ENCODE measurements around the gene CDYL2. TPM values are rescaled to one million over a fixed set of nuclear protein-coding genes. Genes with fewer than 3 reads are reported as not detected.

CDYL2 gene
- total RNA-seq, 2 donors from 2014 or later, result 35.9 to 44.3 TPM

- peaks cover 8 to 15% of the 10 kb centered on the region in 2 donors for H3K36me3 Mint-ChIP-seq (ENCODE audit: insufficient read depth in 2 of 2)
- H3K9me3 Mint-ChIP-seq, result peaks cover 8% of the 10 kb centered on the region in 2 donors
- no peak overlapping the region for H3K4me3 Mint-ChIP-seq
Measured at GRCh38 chr16:80601182-80601581, 203.2 kb downstream of the CDYL2 start.

GRCh38 chr16:80599466-80599865 is 204.9 kb downstream of the CDYL2 start:
- H3K4me3 Mint-ChIP-seq, result no peak overlapping the region
- DNase-seq, result no peak
- peaks cover 11 to 14% of the 10 kb centered on the region in 2 donors for H3K9me3 Mint-ChIP-seq
- H3K36me3 Mint-ChIP-seq (ENCODE audit: insufficient read depth in 2 of 2), result peaks cover 11 to 15% of the 10 kb centered on the region in 2 donors
- no peak for ATAC-seq (replicated peaks in 1 of 2)
- H3K27ac Mint-ChIP-seq, result no peak overlapping the region
- H3K4me1 Mint-ChIP-seq (ENCODE audit: low read depth), result peaks cover 10% of the 10 kb centered on the region
- peaks cover 16% of the 10 kb centered on the region for H3K27me3 Mint-ChIP-seq (ENCODE audit: low read depth)

More at GRCh38 chr16:80601182-80601581, 203.2 kb downstream of the CDYL2 start:
- Mint-ChIP-seq H3K27me3 (ENCODE audit: low read depth) (peaks cover 6% of the 10 kb centered on the region), H3K4me1 (ENCODE audit: low read depth) (peaks cover 14% of the 10 kb centered on the region), H3K27ac (no peak overlapping the region)
- no peak for DNase-seq
- no peak for ATAC-seq (replicated peaks in 1 of 2)

- H3K27ac Mint-ChIP-seq, result no peak overlapping the region
- H3K4me1 Mint-ChIP-seq (ENCODE audit: low read depth), result peaks cover 15% of the 10 kb centered on the region
- H3K9me3 Mint-ChIP-seq, result peaks cover 11 to 18% of the 10 kb centered on the region in 2 donors
- no peak for ATAC-seq (replicated peaks in 1 of 2)
- peaks cover 27% of the 10 kb centered on the region for H3K27me3 Mint-ChIP-seq (ENCODE audit: low read depth)
- H3K36me3 Mint-ChIP-seq (ENCODE audit: insufficient read depth in 2 of 2), result peaks cover 15 to 16% of the 10 kb centered on the region in 2 donors
- no peak overlapping the region for H3K4me3 Mint-ChIP-seq
- DNase-seq, result no peak
Measured at GRCh38 chr16:80596507-80597207, 207.7 kb downstream of the CDYL2 start.

GRCh38 chr16:80594756-80595155 is 209.6 kb downstream of the CDYL2 start:
- H3K27ac Mint-ChIP-seq, result no peak overlapping the region
- H3K4me1 Mint-ChIP-seq (ENCODE audit: low read depth), result peaks cover 24% of the 10 kb centered on the region
- ATAC-seq (replicated peaks in 1 of 2) (no peak), DNase-seq (no peak)
- peaks cover 30% of the 10 kb centered on the region for H3K27me3 Mint-ChIP-seq (ENCODE audit: low read depth)
- peaks cover 11 to 18% of the 10 kb centered on the region in 2 donors for H3K9me3 Mint-ChIP-seq
- H3K4me3 Mint-ChIP-seq, result no peak overlapping the region
- H3K36me3 Mint-ChIP-seq (ENCODE audit: insufficient read depth in 2 of 2), result peaks cover 16 to 18% of the 10 kb centered on the region in 2 donors

- H3K9me3 Mint-ChIP-seq, result peaks cover 11 to 18% of the 10 kb centered on the region in 2 donors
- peaks cover 24% of the 10 kb centered on the region for H3K4me1 Mint-ChIP-seq (ENCODE audit: low read depth)
- H3K27me3 Mint-ChIP-seq (ENCODE audit: low read depth), result peaks cover 41% of the 10 kb centered on the region
- no peak overlapping the region for H3K27ac Mint-ChIP-seq
- peaks cover 16 to 18% of the 10 kb centered on the region in 2 donors for H3K36me3 Mint-ChIP-seq (ENCODE audit: insufficient read depth in 2 of 2)
- ATAC-seq (replicated peaks in 1 of 2), result no peak
- H3K4me3 Mint-ChIP-seq, result no peak overlapping the region
- DNase-seq, result no peak
Measured at GRCh38 chr16:80592273-80592672, 212.1 kb downstream of the CDYL2 start.

- Mint-ChIP-seq H3K4me1 (ENCODE audit: low read depth) (peaks cover 26% of the 10 kb centered on the region), H3K4me3 (peak overlapping the region; percentile 25 to 58), H3K36me3 (ENCODE audit: insufficient read depth in 2 of 2) (peaks cover 11 to 13% of the 10 kb centered on the region in 2 donors), H3K27me3 (ENCODE audit: low read depth) (peaks cover 36% of the 10 kb centered on the region), H3K27ac (peak overlapping the region; percentile 5), H3K9me3 (peaks cover 4 to 11% of the 10 kb centered on the region in 2 donors)
- DNase-seq, result peak; percentile 25 to 34
- ATAC-seq (replicated peaks in 1 of 2), result peak; percentile 89 to 90
Measured at GRCh38 chr16:80591071-80591915, 213.1 kb downstream of the CDYL2 start.

GRCh38 chr16:80587071-80587470 is 217.3 kb downstream of the CDYL2 start:
- DNase-seq (no peak), ATAC-seq (replicated peaks in 1 of 2) (no peak)
- H3K27ac Mint-ChIP-seq, result no peak overlapping the region
- peaks cover 3% of the 10 kb centered on the region in 2 donors for H3K36me3 Mint-ChIP-seq (ENCODE audit: insufficient read depth in 2 of 2)
- H3K9me3 Mint-ChIP-seq, result peaks cover 0 to 2% of the 10 kb centered on the region in 2 donors
- H3K27me3 Mint-ChIP-seq (ENCODE audit: low read depth), result peaks cover 17% of the 10 kb centered on the region
- no peak overlapping the region for H3K4me3 Mint-ChIP-seq
- H3K4me1 Mint-ChIP-seq (ENCODE audit: low read depth), result peaks cover 56% of the 10 kb centered on the region

- ATAC-seq (replicated peaks in 1 of 2) (no peak), DNase-seq (no peak)
- Mint-ChIP-seq H3K4me1 (ENCODE audit: low read depth) (peaks cover 55% of the 10 kb centered on the region), H3K36me3 (ENCODE audit: insufficient read depth in 2 of 2) (peaks cover 3% of the 10 kb centered on the region in 2 donors), H3K27me3 (ENCODE audit: low read depth) (peaks cover 15% of the 10 kb centered on the region), H3K4me3 (no peak overlapping the region), H3K27ac (no peak overlapping the region), H3K9me3 (peaks cover 0 to 2% of the 10 kb centered on the region in 2 donors)
Measured at GRCh38 chr16:80586476-80586875, 217.9 kb downstream of the CDYL2 start.

GRCh38 chr16:80585764-80586163 is 218.6 kb downstream of the CDYL2 start:
- Mint-ChIP-seq H3K27me3 (ENCODE audit: low read depth) (peaks cover 22% of the 10 kb centered on the region), H3K4me1 (ENCODE audit: low read depth) (peaks cover 55% of the 10 kb centered on the region), H3K36me3 (ENCODE audit: insufficient read depth in 2 of 2) (peaks cover 5% of the 10 kb centered on the region in 2 donors), H3K4me3 (peak overlapping the region in 1 of 2 donors; percentile 13), H3K9me3 (peaks cover 2 to 8% of the 10 kb centered on the region in 2 donors), H3K27ac (no peak overlapping the region)
- DNase-seq, result no peak
- ATAC-seq (replicated peaks in 1 of 2), result peak; percentile 36 to 59

GRCh38 chr16:80583466-80583865 is 220.9 kb downstream of the CDYL2 start:
- Mint-ChIP-seq H3K36me3 (ENCODE audit: insufficient read depth in 2 of 2) (peaks cover 4 to 6% of the 10 kb centered on the region in 2 donors), H3K4me1 (ENCODE audit: low read depth) (peaks cover 71% of the 10 kb centered on the region), H3K9me3 (peaks cover 4 to 10% of the 10 kb centered on the region in 2 donors), H3K27me3 (ENCODE audit: low read depth) (peaks cover 10% of the 10 kb centered on the region), H3K4me3 (peak overlapping the region; percentile 56 to 57), H3K27ac (peak overlapping the region; percentile 62)
- DNase-seq (peak; percentile 73 to 76), ATAC-seq (replicated peaks in 1 of 2) (peak; percentile 26 to 40)

GRCh38 chr16:80580109-80580832 is 224.1 kb downstream of the CDYL2 start:
- Mint-ChIP-seq H3K4me1 (ENCODE audit: low read depth) (peaks cover 64% of the 10 kb centered on the region), H3K4me3 (peak overlapping the region; percentile 74 to 77), H3K27ac (peak overlapping the region; percentile 61), H3K27me3 (ENCODE audit: low read depth) (peaks cover 10% of the 10 kb centered on the region), H3K9me3 (peaks cover 4 to 10% of the 10 kb centered on the region in 2 donors), H3K36me3 (ENCODE audit: insufficient read depth in 2 of 2) (peaks cover 4% of the 10 kb centered on the region in 2 donors)
- DNase-seq (peak; percentile 84 to 88), ATAC-seq (replicated peaks in 1 of 2) (peak; percentile 81 to 84)

- no peak overlapping the region for H3K27ac Mint-ChIP-seq
- peaks cover 4% of the 10 kb centered on the region in 2 donors for H3K36me3 Mint-ChIP-seq (ENCODE audit: insufficient read depth in 2 of 2)
- peaks cover 40% of the 10 kb centered on the region for H3K4me1 Mint-ChIP-seq (ENCODE audit: low read depth)
- H3K27me3 Mint-ChIP-seq (ENCODE audit: low read depth), result peaks cover 10% of the 10 kb centered on the region
- H3K9me3 Mint-ChIP-seq, result peaks cover 4 to 8% of the 10 kb centered on the region in 2 donors
- H3K4me3 Mint-ChIP-seq, result no peak overlapping the region
- no peak for ATAC-seq (replicated peaks in 1 of 2)
- no peak for DNase-seq
Measured at GRCh38 chr16:80577485-80578280, 226.7 kb downstream of the CDYL2 start.

All from activated T-cell treated with anti-CD3 and anti-CD28 coated beads, Interleukin-2, amount 50 U/mL, for 72 hours (primary cell).